A549 (cell line): ENCODE measurements around the gene BAIAP2L1. TPM values are rescaled to one million over a fixed set of nuclear protein-coding genes. Genes with fewer than 3 reads are reported as not detected.

Experiments used
- BHLHE40 ChIP-seq: IDR thresholded peaks from 2 replicates; pipeline ENCODE4 v1.6.1; 2012; ENCODE audit warnings: low read depth, low read length, inconsistent platforms
- CBX2 ChIP-seq: fragments of 200-600 bp; sonication (generic); IDR thresholded peaks from 2 replicates; pipeline ENCODE4 v1.6.1; 2016; ENCODE audit warnings: low read depth, mild to moderate bottlenecking, borderline replicate concordance
- CBX8 ChIP-seq: fragments of 200-600 bp; sonication (generic); IDR thresholded peaks from 2 replicates; pipeline ENCODE4 v1.6.1; 2016
- CEBPB ChIP-seq, 2 experiments: fragments of >200 bp in 1 of 2; sonication (Bioruptor Twin) in 1 of 2; formaldehyde crosslinking in 1 of 2; IDR thresholded peaks; 2 replicates each; pipeline ENCODE4 v1.6.1; 2012 to 2016
- CHD2 ChIP-seq: fragments of 150-350 bp; IDR thresholded peaks from 2 replicates; pipeline ENCODE4 v1.6.1; 2014; ENCODE audit warnings: low read length; ENCODE audit not compliant: partially characterized antibody
- CHD4 ChIP-seq: fragments of 200-600 bp; sonication (generic); IDR thresholded peaks from 2 replicates; pipeline ENCODE4 v1.6.1; 2016; ENCODE audit warnings: antibody characterized with exemption, mild to moderate bottlenecking, borderline replicate concordance
- EHF ChIP-seq: fragments of 250-450 bp; sonication (Bioruptor Pico); IDR thresholded peaks from 2 replicates; pipeline ENCODE4 v1.5.0; 2020; ENCODE audit warnings: mild to moderate bottlenecking
- EP300 ChIP-seq, 2 experiments: fragments of >200 bp; sonication (Bioruptor Twin); formaldehyde crosslinking; IDR thresholded peaks; 2 replicates in 1 of 2; 3 replicates in 1 of 2; pipeline ENCODE4 v1.6.1; 2016 to 2017
- ESRRA ChIP-seq: fragments of 150-350 bp; IDR thresholded peaks from 2 replicates; pipeline ENCODE4 v1.6.1; 2014; ENCODE audit warnings: mild to moderate bottlenecking, low read length, borderline replicate concordance
- FOSL2 ChIP-seq, 2 experiments: fragments of 450-650 bp in 1 of 2; fragments of >200 bp in 1 of 2; sonication (Bioruptor Twin) in 1 of 2; formaldehyde crosslinking; IDR thresholded peaks; 2 replicates each; pipeline versions ENCODE4 v1.5.0 to v1.6.1; 2016 to 2020; ENCODE audit warnings: mild to moderate bottlenecking in 1 of 2, moderate library complexity in 1 of 2
- GATA3 ChIP-seq: IDR thresholded peaks from 2 replicates; pipeline ENCODE4 v1.6.1; 2012; ENCODE audit warnings: borderline replicate concordance
- HDAC2 ChIP-seq: fragments of 200-600 bp; sonication (generic); IDR thresholded peaks from 2 replicates; pipeline ENCODE4 v1.6.1; 2016
- HES2 ChIP-seq: fragments of >200 bp; sonication (Bioruptor Twin); formaldehyde crosslinking; IDR thresholded peaks from 2 replicates; pipeline ENCODE4 v1.6.1; 2016
- HMGXB4 ChIP-seq: fragments of 250-450 bp; sonication (Bioruptor Pico); IDR thresholded peaks from 2 replicates; pipeline ENCODE4 v1.5.0; 2021; ENCODE audit warnings: mild to moderate bottlenecking, moderate library complexity, borderline replicate concordance
- HOXB5 ChIP-seq: fragments of 250-450 bp; sonication (Bioruptor Pico); IDR thresholded peaks from 2 replicates; pipeline ENCODE4 v1.5.0; 2020; ENCODE audit warnings: mild to moderate bottlenecking, moderate library complexity
- JUNB ChIP-seq: fragments of >200 bp; sonication (Bioruptor Twin); formaldehyde crosslinking; IDR thresholded peaks from 2 replicates; pipeline ENCODE4 v1.6.1; 2016
- KDM1A ChIP-seq: fragments of 200-600 bp; sonication (generic); IDR thresholded peaks from 2 replicates; pipeline ENCODE4 v1.6.1; 2016; ENCODE audit warnings: low read depth, mild to moderate bottlenecking
- MAFK ChIP-seq: fragments of 450-650 bp; IDR thresholded peaks from 2 replicates; pipeline ENCODE4 v1.6.1; 2014; ENCODE audit not compliant: partially characterized antibody
- MAX ChIP-seq: IDR thresholded peaks from 2 replicates; pipeline ENCODE4 v1.6.1; 2012
- MAZ ChIP-seq: fragments of 150-350 bp; IDR thresholded peaks from 2 replicates; pipeline ENCODE4 v1.6.1; 2014; ENCODE audit warnings: antibody characterized with exemption, low read depth, low read length, borderline replicate concordance
- NFE2L2 ChIP-seq: fragments of 150-350 bp; conservative IDR thresholded peaks from 2 replicates; pipeline ENCODE4 v1.6.1; 2014; ENCODE audit warnings: low read length
- PBX3 ChIP-seq: IDR thresholded peaks from 2 replicates; pipeline ENCODE4 v1.6.1; 2012
- POLR2A ChIP-seq: IDR thresholded peaks from 2 replicates; pipeline ENCODE4 v1.6.1; 2012; ENCODE audit warnings: mild to moderate bottlenecking, low read length
- RARB ChIP-seq: fragments of 250-450 bp; sonication (Bioruptor Pico); IDR thresholded peaks from 2 replicates; pipeline ENCODE4 v1.8.0; 2021; ENCODE audit warnings: mild to moderate bottlenecking, moderate library complexity
- REST ChIP-seq: fragments of 200-600 bp; sonication (generic); IDR thresholded peaks from 2 replicates; pipeline ENCODE4 v1.6.1; 2016; ENCODE audit warnings: antibody characterized with exemption, mild to moderate bottlenecking, moderate library complexity
- RFX5 ChIP-seq: fragments of 450-650 bp; IDR thresholded peaks from 2 replicates; pipeline ENCODE4 v1.7.1; 2014; ENCODE audit warnings: antibody characterized with exemption, mild to moderate bottlenecking, moderate library complexity
- RNF2 ChIP-seq: fragments of 200-600 bp; sonication (generic); IDR thresholded peaks from 2 replicates; pipeline ENCODE4 v1.6.1; 2016; ENCODE audit warnings: low read depth, mild to moderate bottlenecking, antibody characterized with exemption, moderate library complexity, borderline replicate concordance
- SREBF2 ChIP-seq: fragments of 450-650 bp; IDR thresholded peaks from 2 replicates; pipeline ENCODE4 v1.6.1; 2014; ENCODE audit warnings: mild to moderate bottlenecking, moderate library complexity
- TFCP2L1 ChIP-seq: fragments of 250-450 bp; sonication (Bioruptor Pico); IDR thresholded peaks from 2 replicates; pipeline ENCODE4 v1.5.0; 2021; ENCODE audit warnings: mild to moderate bottlenecking
- TP53 ChIP-seq: fragments of 250-450 bp; sonication (Bioruptor Pico); IDR thresholded peaks from 2 replicates; pipeline ENCODE4 v1.5.0; 2021; ENCODE audit warnings: mild to moderate bottlenecking, moderate library complexity
- ZSCAN20 ChIP-seq: fragments of 250-450 bp; sonication (Bioruptor Pico); IDR thresholded peaks from 2 replicates; pipeline ENCODE4 v1.8.0; 2022; ENCODE audit warnings: mild to moderate bottlenecking, moderate library complexity
- polyA plus RNA-seq, 4 experiments: library from polyadenylated mRNA; depleted of rRNA in 3 of 4; stranded (reverse); fragments of >200 nt; fragmentation: RNase III in 1 of 4; extraction: RNeasy Plus Mini Kit Qiagen cat#74134 plus additional on column Dnase treatment in 1 of 4; gene quantifications; 2 replicates in 3 of 4; 3 replicates in 1 of 4; pipeline ENCODE4 v1.2.3, GENCODE V29; 2011 to 2017

The BAIAP2L1 gene
- polyA plus RNA-seq, 2 of the 4 experiments (the other 2 are of a cell fraction), result 39.4 to 89.3 TPM

GRCh38 chr7:98357751-98358161 lies 43.1 kb downstream of the BAIAP2L1 start (continued):
- TF ChIP-seq HES2 (peak; percentile 47; the same call in 1 of the 2 replicates), CHD2 (no peak), EHF (CRISPR knock-in tag) (no peak), CBX8 (no peak), MAX (peak; percentile 59; the same call in 1 of the 2 replicates), POLR2A (no peak), CHD4 (no peak), GATA3 (peak; percentile 58; the same call in 1 of the 2 replicates), CEBPB (IDR thresholded peaks at IDR 0.05) (peak; percentile 81 to 87), RNF2 (no peak), HDAC2 (no peak), EP300 (IDR thresholded peaks at IDR 0.05) (peak; percentile 28 to 61; a peak in 1 of 5 replicates), REST (no peak), FOSL2 (IDR thresholded peaks at IDR 0.05) (peak; percentile 43; the same call in 1 of the 2 replicates), FOSL2 (CRISPR knock-in tag; IDR thresholded peaks at IDR 0.05) (peak; percentile 81), KDM1A (no peak), HOXB5 (no peak), HMGXB4 (no peak), TFCP2L1 (CRISPR knock-in tag) (no peak), BHLHE40 (no peak), ZSCAN20 (CRISPR knock-in tag) (no peak), MAZ (no peak), RFX5 (0 out of 2 replicates have a peak, but pooled peaks have one; percentile 26), NFE2L2 (no peak), CBX2 (no peak), PBX3 (no peak), SREBF2 (no peak), TP53 (CRISPR knock-in tag) (no peak), JUNB (peak; percentile 82), ESRRA (peak; percentile 95), RARB (CRISPR knock-in tag) (0 out of 2 replicates have a peak, but pooled peaks have one; percentile 62), MAFK (peak; percentile 81)
